Activated effector memory CD4-positive, alpha-beta T cell treated with Interleukin-2 at 50 U/mL for 16 hours (primary cell): Measurements from ENCODE around the gene SCN2B.
A peak's percentile ranks its signal among the peaks of the same experiment; 100 is the strongest.
"Not testable (repeated sequence)": the region's sequence is repeated elsewhere in the genome, so short reads cannot be mapped to it uniquely, and the experiment has no call there.

Experiments used
- DNase-seq: peaks from one replicate; pipeline ENCODE4 v3.0.0-alpha.2; 2020

SCN2B gene

GRCh38 chr11:118206391-118207031, 30.1 kb upstream of the SCN2B start:
- no peak for DNase-seq

GRCh38 chr11:118205606-118206378, 29.4 kb upstream of the SCN2B start:
- DNase-seq = no peak

GRCh38 chr11:118202599-118203422, 26.4 kb upstream of the SCN2B start:
- peak; percentile 64 for DNase-seq

- DNase-seq = no peak
Measured at GRCh38 chr11:118201966-118202365, 25.5 kb upstream of the SCN2B start.

GRCh38 chr11:118200901-118201680, 24.7 kb upstream of the SCN2B start:
- no peak for DNase-seq

GRCh38 chr11:118200497-118200896, 24.1 kb upstream of the SCN2B start:
- no peak for DNase-seq

- DNase-seq = no peak
Measured at GRCh38 chr11:118199135-118199534, 22.7 kb upstream of the SCN2B start.

GRCh38 chr11:118198370-118198769, 21.9 kb upstream of the SCN2B start:
- peak; percentile 64 for DNase-seq

GRCh38 chr11:118194835-118195627, 18.6 kb upstream of the SCN2B start:
- DNase-seq = no peak

- DNase-seq = no peak
Measured at GRCh38 chr11:118193910-118194566, 17.6 kb upstream of the SCN2B start.

- DNase-seq = not testable (repeated sequence)
Measured at GRCh38 chr11:118192817-118193216, 16.4 kb upstream of the SCN2B start.

- not testable (repeated sequence) for DNase-seq
Measured at GRCh38 chr11:118190942-118191506, 14.6 kb upstream of the SCN2B start.

- no peak for DNase-seq
Measured at GRCh38 chr11:118186346-118187107, 10.1 kb upstream of the SCN2B start.

- DNase-seq = no peak
Measured at GRCh38 chr11:118184784-118185579, 8.5 kb upstream of the SCN2B start.

- not testable (repeated sequence) for DNase-seq
Measured at GRCh38 chr11:118183691-118184090, 7.3 kb upstream of the SCN2B start.

GRCh38 chr11:118180300-118180703, 3.9 kb upstream of the SCN2B start:
- DNase-seq = no peak

GRCh38 chr11:118176778-118177134, 317 bp upstream of the SCN2B start:
- DNase-seq = no peak

GRCh38 chr11:118175031-118175992, 1.1 kb downstream of the SCN2B start:
- DNase-seq = no peak
